Nucleus accumbens (tissue), 56 donors: ENCODE results near the gene VPS26B.
"Not testable (repeated sequence)": the region's sequence is repeated elsewhere in the genome, so short reads cannot be mapped to it uniquely, and the experiment has no call there.

Experiments
- DNase-seq, 56 donors: peaks; one replicate each; lab custom pipeline; 2025; lab: John Stamatoyannopoulos, UW

VPS26B gene

DNA sequence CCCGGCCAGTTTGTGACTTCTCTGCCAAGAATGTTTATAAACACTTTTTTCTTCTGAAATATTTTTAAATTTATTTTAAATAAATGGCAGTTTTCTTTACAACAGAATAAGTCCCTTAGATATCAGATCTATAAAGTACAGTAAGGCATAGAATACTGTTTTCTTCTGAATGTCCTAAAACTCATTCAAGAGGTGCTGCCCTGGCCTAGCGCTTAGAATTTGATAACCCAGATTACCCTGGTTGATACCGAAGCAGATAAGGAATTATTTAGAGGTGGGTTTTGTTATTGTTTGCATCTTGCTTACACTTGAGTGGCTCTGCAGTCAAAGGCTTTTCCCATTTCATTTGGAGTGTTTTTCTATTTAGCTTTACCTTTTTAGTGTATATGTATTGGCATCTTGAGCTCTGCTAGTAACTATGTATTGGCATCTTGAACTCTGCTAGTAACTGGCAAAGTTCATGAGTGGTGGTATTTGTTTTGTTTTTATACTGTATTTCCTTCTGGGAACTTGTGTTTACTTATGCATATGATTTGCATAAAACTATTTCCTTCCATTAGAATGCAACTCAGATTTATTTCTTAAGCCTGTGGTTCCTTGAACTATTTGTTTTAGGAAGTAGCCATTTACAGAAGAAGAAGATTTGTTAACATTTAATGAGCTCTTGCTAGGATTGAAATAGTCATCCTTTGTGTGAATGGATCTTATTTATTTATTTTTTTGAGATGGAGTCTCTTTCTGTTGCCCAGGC, 30.1 kb downstream of the VPS26B start:
- no peak for DNase-seq

GRCh38 chr11:134255184-134255561, 30.7 kb downstream of the VPS26B start:
- DNase-seq: not testable (repeated sequence)

- no peak for DNase-seq
Measured at GRCh38 chr11:134257101-134257500, 32.6 kb downstream of the VPS26B start.

GRCh38 chr11:134258577-134258976, 34.1 kb downstream of the VPS26B start:
- DNase-seq: no peak

GRCh38 chr11:134260503-134260902, 36.0 kb downstream of the VPS26B start:
- DNase-seq: no peak

GRCh38 chr11:134260983-134261382, 36.5 kb downstream of the VPS26B start:
- no peak for DNase-seq

- DNase-seq: no peak
Measured at GRCh38 chr11:134261626-134262488, 37.4 kb downstream of the VPS26B start.

DNA sequence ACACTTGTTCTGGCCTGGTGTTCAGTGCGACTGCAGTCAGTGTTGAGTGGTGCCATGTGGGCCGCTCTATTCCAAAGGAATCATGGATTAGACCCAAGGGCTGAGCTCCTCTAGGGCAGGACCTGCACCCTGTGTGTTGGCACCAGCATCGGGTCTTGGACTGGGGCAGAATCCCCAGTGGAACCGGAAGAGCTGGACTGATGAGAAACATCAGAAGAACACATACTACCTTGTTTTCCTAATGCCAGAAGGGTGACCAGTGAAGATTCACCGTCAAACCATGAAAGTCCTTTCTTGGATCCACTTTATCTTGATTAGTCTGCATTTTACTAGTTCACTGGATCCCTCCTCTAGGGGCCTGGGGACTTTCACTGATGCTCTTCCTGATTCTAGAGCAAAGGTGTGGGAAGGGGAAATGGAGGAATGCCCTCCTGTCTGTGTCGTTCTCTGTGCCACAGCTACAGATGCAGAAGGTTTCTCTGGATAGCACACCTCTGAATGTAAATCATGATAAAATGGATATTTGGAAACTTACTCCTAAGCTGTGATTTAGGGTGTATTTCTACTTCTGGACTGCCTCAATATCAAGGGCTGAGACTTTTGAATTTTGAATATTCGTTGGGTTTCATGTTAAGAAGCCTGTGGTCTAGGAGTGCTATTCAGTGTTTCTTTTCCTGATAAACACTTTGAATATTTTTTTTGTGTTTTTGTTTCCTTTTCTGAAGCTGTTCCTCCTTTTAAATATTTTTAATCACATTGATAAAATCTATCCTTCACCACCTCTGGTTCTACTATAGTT, 40.7 kb downstream of the VPS26B start:
- no peak for DNase-seq

DNA sequence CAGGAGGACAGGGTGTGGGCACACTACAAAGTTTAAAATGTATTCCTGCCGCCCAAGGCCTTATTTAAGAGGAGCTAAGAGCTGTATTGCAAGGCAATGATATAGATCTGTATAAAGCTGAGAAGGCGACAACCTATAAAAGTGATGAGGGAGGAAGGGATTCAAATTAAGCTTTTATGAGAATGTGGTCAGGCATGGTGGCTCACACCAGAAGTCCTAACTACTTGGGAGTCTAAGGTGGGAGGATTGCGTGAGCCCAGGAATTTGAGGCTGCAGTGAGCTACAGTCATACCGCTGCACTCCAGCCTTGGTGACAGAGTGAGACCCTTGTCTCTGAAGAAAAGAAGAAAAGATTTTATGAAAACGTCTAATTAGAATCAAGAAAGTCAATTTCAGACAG, 42.0 kb downstream of the VPS26B start:
- DNase-seq: no peak

- no peak for DNase-seq
Measured at GRCh38 chr11:134266841-134267251, 42.4 kb downstream of the VPS26B start.

GRCh38 chr11:134267461-134267860, 43.0 kb downstream of the VPS26B start:
- no peak for DNase-seq

GRCh38 chr11:134267966-134268365, 43.5 kb downstream of the VPS26B start:
- DNase-seq: no peak

DNA sequence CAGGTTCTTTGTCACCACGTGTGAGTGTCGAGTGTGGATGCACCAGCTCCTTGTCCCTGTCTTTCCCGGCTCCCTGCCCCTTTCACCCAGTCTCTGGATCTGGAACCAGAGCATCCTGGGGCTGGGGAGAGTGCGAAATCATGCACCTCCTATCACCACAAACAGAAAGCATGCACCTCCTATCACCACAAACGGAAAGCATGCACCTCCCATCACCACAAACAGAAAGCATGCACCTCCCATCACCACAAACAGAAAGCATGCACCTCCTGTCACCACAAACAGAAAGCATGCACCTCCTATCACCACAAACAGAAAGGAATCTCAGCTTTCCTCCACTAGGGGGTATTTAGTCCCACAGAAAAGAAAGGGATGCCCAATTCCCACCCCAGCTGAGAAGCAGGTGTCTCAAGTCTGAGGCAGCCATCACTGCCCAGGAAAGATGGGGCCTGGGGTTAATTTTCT, 45.8 kb downstream of the VPS26B start:
- no peak for DNase-seq

DNA sequence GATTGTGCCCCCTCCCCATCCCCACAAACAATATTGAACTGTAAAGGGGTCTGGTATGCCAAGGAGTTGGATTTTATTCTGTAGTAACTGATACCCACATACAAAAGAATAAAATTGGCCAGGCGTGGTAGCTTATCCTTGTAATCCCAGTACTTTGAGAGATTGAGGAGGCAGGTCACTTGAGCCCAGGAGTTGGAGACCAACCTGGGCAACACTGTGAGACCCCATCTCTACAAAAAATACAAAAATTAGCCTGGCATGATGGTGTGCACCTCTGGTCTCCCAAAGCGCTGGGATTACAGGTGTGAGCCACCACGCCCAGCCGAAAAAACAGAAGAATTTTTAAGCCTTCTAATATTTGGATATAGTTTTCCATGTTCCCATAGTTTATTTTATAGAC, 47.5 kb downstream of the VPS26B start:
- no peak for DNase-seq

DNA sequence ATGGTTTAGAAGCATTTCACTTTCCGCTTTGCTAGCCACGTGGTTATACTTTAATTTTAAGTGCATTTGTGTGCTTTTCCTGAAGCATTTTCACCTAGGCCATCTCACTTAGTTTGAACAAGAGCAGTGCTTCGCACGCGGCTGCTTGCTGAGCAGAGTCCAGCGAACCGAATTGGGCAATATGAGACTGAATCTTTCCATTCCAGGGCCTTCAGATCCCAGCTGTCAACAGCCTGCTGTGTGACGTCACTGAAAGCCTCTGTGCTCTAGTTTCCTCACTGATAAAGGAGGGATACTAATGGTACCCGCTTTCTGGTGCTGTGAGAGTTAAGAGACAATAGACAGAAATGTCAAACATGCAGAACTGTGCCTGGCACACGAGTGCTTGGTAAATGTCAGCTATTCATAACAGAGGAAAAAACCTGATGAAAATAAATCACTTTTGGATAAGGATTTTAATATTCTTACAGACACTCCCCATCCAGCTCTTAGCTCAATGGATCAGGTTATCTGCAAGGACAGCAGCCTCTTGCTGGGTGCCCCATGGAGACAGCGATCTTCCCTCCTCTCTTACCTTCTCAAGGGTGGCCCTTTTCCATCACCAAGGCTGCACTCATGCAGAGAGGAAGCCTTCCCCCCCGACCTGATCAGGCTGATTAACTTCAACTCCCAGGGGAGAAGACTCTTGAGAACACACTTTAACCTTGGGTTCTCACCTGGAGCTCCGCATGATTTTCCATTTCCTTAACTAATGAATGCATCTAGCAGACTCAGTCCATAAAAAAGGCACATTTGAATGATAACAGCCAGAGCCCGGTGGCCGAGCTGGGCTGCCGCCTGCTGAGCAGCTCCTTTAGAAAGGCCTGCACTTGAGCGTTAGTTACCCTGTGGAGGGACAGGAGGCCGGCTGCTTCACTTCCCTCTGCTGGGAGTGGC, 48.2 kb downstream of the VPS26B start:
- no peak for DNase-seq

DNA sequence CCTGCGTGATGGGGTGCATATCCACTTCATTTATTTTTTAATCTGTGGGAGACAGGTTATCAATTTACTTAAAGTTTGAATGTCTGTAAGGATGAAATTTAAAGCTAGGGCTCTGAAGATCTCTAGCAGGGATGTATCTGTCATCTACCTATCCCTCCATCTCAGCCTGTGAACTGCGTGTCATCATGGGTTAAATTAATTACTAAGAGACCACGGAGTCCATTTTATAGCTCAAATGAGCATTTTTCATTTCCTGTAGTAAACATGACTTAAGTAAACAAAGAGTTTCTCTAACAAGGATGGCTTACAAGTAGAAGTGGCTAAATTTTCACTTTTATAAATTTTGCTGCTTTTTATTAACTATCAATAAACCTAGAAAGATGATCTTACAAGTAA, 48.8 kb downstream of the VPS26B start:
- no peak for DNase-seq

DNA sequence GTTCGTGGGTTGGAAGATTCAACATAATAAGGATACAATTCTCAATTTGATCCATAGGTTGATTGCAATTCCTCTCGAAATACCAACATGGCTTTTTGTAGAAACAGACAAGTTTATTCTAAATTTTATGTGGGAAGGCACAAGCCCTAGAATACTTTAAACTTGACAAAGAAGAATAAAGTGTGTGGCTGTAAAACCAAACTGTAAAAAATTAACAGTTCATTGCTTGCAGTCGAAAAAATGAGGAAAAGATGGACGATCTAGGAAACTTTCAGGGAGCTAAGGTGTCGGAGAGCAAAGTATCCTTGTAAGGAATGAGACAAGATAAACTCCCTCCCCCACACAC, 50.7 kb downstream of the VPS26B start:
- no peak for DNase-seq

DNA sequence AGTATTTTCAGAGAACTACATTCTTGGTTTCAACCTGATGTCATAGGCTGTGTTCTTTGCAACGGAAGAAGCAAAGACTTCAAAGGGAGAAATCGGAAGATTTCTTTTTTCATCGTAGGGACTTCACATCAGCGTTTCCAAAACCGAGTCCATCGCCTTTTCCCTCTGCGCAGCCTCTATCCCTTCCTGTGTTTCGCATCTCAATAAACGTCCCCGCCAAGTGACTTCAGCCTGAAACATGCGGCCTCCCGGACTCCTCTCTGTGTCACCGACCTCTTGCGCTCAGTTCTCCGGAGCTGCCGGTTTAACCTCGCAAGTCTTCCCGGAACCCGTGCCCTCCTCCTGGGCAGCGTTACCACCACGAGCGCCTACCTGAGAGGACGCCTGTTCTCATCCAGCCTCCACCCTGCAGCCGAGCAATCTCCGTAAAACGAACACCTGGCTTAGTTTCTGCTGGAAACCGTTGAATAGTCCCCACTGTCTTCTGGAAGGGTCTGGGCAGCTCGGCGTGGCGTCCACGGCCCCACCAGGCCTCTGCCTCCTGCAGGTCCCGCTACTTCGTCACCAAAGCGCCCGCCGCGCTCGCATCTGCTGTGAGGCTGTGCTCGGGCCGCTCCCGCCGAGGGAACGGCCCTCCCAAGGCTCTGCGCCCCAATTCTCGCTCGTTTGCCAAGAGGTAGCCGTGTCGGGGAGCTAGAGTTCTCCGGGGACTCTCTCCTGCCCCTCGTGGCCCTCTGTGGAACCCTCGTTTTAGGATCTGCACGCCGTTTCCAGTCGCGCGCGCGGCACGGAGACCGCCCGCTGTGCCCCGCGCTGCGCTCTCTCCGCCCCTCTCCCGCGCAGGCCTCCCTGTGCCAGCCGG, 51.3 kb downstream of the VPS26B start, which contains the start of gene GLB1L3:
GLB1L3 (plus strand) TSS at position 846 of the 862 bp plus-strand sequence. CDS start 362 bp downstream, outside the sequence.
- peak in 45 of 56 donors; percentile 7 to 86 (median 50) for DNase-seq
